Muscle of back (tissue), 13 donors: ENCODE results near the gene NOG. TPM values are rescaled to one million over a fixed set of nuclear protein-coding genes. Genes with fewer than 3 reads are reported as not detected.

Experiments used
- DNase-seq, 3 donors: peaks; one replicate each; pipeline versions ENCODE4 v3.0.0 to v3.0.0-alpha.2; 2013
- long read RNA-seq, 9 donors: transcript quantifications; one replicate each; lab custom pipeline, GENCODE V29; 2026
- polyA plus RNA-seq, 10 donors: library from polyadenylated mRNA; unstranded; fragments of 120-200 nt; gene quantifications; one replicate each; pipeline ENCODE4 v1.2.1, GENCODE V29; 2013; ENCODE audit not compliant: insufficient read length in 10 of 10

Gene NOG
- 1 to 10 TPM; 3.3 to 6.5 (median 4.5) TPM for polyA plus RNA-seq
- long read RNA-seq, donor 1, transcript NOG-201 (1 exons, 1,892 nt), result major isoform, 10 of 10 reads
- long read RNA-seq, donor 1, partial matches to known transcripts, result 0 of 10 reads
- long read RNA-seq, donor 1, other reads (novel, unspliced or antisense), result 0 of 10 reads
- long read RNA-seq, donor 2, transcript NOG-201 (1 exons, 1,892 nt), result major isoform, 10 of 10 reads
- long read RNA-seq, donor 2, partial matches to known transcripts, result 0 of 10 reads
- long read RNA-seq, donor 2, other reads (novel, unspliced or antisense), result 0 of 10 reads
- long read RNA-seq, donor 3, partial matches to known transcripts, result 0 of 1 reads
- long read RNA-seq, donor 3, other reads (novel, unspliced or antisense), result 0 of 1 reads
- long read RNA-seq, donor 4, transcript NOG-201 (1 exons, 1,892 nt), result major isoform, 17 of 17 reads
- long read RNA-seq, donor 4, partial matches to known transcripts, result 0 of 17 reads
- long read RNA-seq, donor 4, other reads (novel, unspliced or antisense), result 0 of 17 reads
- long read RNA-seq, donor 5, transcript NOG-201 (1 exons, 1,892 nt), result major isoform, 6 of 6 reads
- long read RNA-seq, donor 5, partial matches to known transcripts, result 0 of 6 reads
- long read RNA-seq, donor 5, other reads (novel, unspliced or antisense), result 0 of 6 reads
- long read RNA-seq, donor 6, transcript NOG-201 (1 exons, 1,892 nt), result major isoform, 18 of 18 reads
- long read RNA-seq, donor 6, partial matches to known transcripts, result 0 of 18 reads
- long read RNA-seq, donor 6, other reads (novel, unspliced or antisense), result 0 of 18 reads
- long read RNA-seq, donor 7, transcript NOG-201 (1 exons, 1,892 nt), result major isoform, 6 of 6 reads
- long read RNA-seq, donor 7, partial matches to known transcripts, result 0 of 6 reads
- long read RNA-seq, donor 7, other reads (novel, unspliced or antisense), result 0 of 6 reads
- long read RNA-seq, donor 8, transcript NOG-201 (1 exons, 1,892 nt), result major isoform, 11 of 11 reads
- long read RNA-seq, donor 8, partial matches to known transcripts, result 0 of 11 reads
- long read RNA-seq, donor 8, other reads (novel, unspliced or antisense), result 0 of 11 reads
- long read RNA-seq, donor 9, result 0 reads

GRCh38 chr17:56593646-56594319 is at the start of gene NOG:
Gene NOG (plus strand): TSS chr17:56593699. CDS start chr17:56594224, 525 bp downstream.
- DNase-seq, result peak; percentile 58 to 87 (median 63)

- peak in 1 of 3 donors; percentile 15 for DNase-seq
Observed at GRCh38 chr17:56545106-56545505, 48.4 kb upstream of the NOG start.

GRCh38 chr17:56545930-56546329 is 47.6 kb upstream of the NOG start:
- no peak for DNase-seq

- DNase-seq, result no peak
Observed at GRCh38 chr17:56548661-56549060, 44.8 kb upstream of the NOG start.

- peak; percentile 30 to 53 (median 37) for DNase-seq
Observed at GRCh38 chr17:56549501-56549900, 44.0 kb upstream of the NOG start.

GRCh38 chr17:56557682-56558081 is 35.8 kb upstream of the NOG start:
- DNase-seq, result no peak

GRCh38 chr17:56558088-56558487 is 35.4 kb upstream of the NOG start:
- DNase-seq, result no peak

GRCh38 chr17:56570199-56570598 is 23.3 kb upstream of the NOG start:
- no peak for DNase-seq

- no peak for DNase-seq
Observed at GRCh38 chr17:56571456-56571855, 22.0 kb upstream of the NOG start.

GRCh38 chr17:56577190-56577842 is 16.2 kb upstream of the NOG start:
- DNase-seq, result no peak

GRCh38 chr17:56577843-56578204 is 15.7 kb upstream of the NOG start:
- DNase-seq, result peak; percentile 10 to 35 (median 28)

- peak in 1 of 3 donors; percentile 12 for DNase-seq
Observed at GRCh38 chr17:56581635-56582627, 11.6 kb upstream of the NOG start.

GRCh38 chr17:56583772-56584171 is 9.7 kb upstream of the NOG start:
- DNase-seq, result no peak

GRCh38 chr17:56587298-56587697 is 6.2 kb upstream of the NOG start:
- no peak for DNase-seq

- DNase-seq, result peak; percentile 67 to 84 (median 75)
Observed at GRCh38 chr17:56592487-56593085, 913 bp upstream of the NOG start.

- peak; percentile 61 to 77 (median 75) for DNase-seq
Observed at GRCh38 chr17:56593086-56593645, 333 bp upstream of the NOG start.

GRCh38 chr17:56594320-56595107 is 1.0 kb downstream of the NOG start:
- peak in 2 of 3 donors; percentile 16 to 64 for DNase-seq

GRCh38 chr17:56595108-56595418 is 1.6 kb downstream of the NOG start:
- peak in 1 of 3 donors; percentile 7 for DNase-seq
